GM21367 (cell line): ENCODE measurements around the gene TMEM145.
"Not testable (repeated sequence)": the region's sequence is repeated elsewhere in the genome, so short reads cannot be mapped to it uniquely, and the experiment has no call there.

Experiments
- ATAC-seq: cut with Tn5 transposase; IDR thresholded peaks from one replicate; pipeline ENCODE4 v1.9.1; 2021; ENCODE audit not compliant: unreplicated experiment

Gene TMEM145

GRCh38 chr19:42333975-42334696 is 21.0 kb downstream of the TMEM145 start:
- no peak for ATAC-seq

GRCh38 chr19:42334697-42335373 is 21.7 kb downstream of the TMEM145 start:
- ATAC-seq, result no peak

GRCh38 chr19:42335374-42335936 is 22.3 kb downstream of the TMEM145 start:
- no peak for ATAC-seq

- no peak for ATAC-seq
Measured at GRCh38 chr19:42335971-42336370, 22.9 kb downstream of the TMEM145 start.

- ATAC-seq, result not testable (repeated sequence)
Measured at GRCh38 chr19:42339126-42339860, 26.2 kb downstream of the TMEM145 start.

- not testable (repeated sequence) for ATAC-seq
Measured at GRCh38 chr19:42339922-42340321, 26.8 kb downstream of the TMEM145 start.

- ATAC-seq, result no peak
Measured at GRCh38 chr19:42343344-42344110, 30.4 kb downstream of the TMEM145 start.

GRCh38 chr19:42344336-42344893 is 31.3 kb downstream of the TMEM145 start:
- ATAC-seq, result no peak

GRCh38 chr19:42345191-42345812 is 32.2 kb downstream of the TMEM145 start:
- no peak for ATAC-seq

GRCh38 chr19:42348211-42348610 is 35.1 kb downstream of the TMEM145 start:
- no peak for ATAC-seq

- no peak for ATAC-seq
Measured at GRCh38 chr19:42349378-42350107, 36.4 kb downstream of the TMEM145 start.

- ATAC-seq, result no peak
Measured at GRCh38 chr19:42350417-42350816, 37.3 kb downstream of the TMEM145 start.

GRCh38 chr19:42351079-42351735 is 38.1 kb downstream of the TMEM145 start:
- no peak for ATAC-seq

- no peak for ATAC-seq
Measured at GRCh38 chr19:42352301-42353259, 39.5 kb downstream of the TMEM145 start.

- ATAC-seq, result no peak
Measured at GRCh38 chr19:42353341-42354015, 40.4 kb downstream of the TMEM145 start.

GRCh38 chr19:42355896-42356295 is 42.8 kb downstream of the TMEM145 start:
- ATAC-seq, result no peak

GRCh38 chr19:42356686-42357085 is 43.6 kb downstream of the TMEM145 start:
- no peak for ATAC-seq
